ENCODE results near the gene CCT8L2. TPM values are rescaled to one million over a fixed set of nuclear protein-coding genes. Genes with fewer than 3 reads are reported as not detected.
"Not testable (repeated sequence)": the region's sequence is repeated elsewhere in the genome, so short reads cannot be mapped to it uniquely, and the experiment has no call there.

Gene CCT8L2
- total RNA-seq = not detected
- long read RNA-seq = 0 reads

GRCh38 chr22:16592710-16593109 is at the start of gene CCT8L2:
Gene CCT8L2 (minus strand): TSS chr22:16592810. CDS start chr22:16592550, 260 bp downstream.
- DNase-seq (ENCODE audit: missing footprints); intact Hi-C loops (cut with DNase I); ATAC-seq: not testable (repeated sequence)

- ATAC-seq; DNase-seq (ENCODE audit: missing footprints); intact Hi-C loops (cut with DNase I): not testable (repeated sequence)
Measured at GRCh38 chr22:16635442-16635841, 42.8 kb upstream of the CCT8L2 start.

- ATAC-seq; intact Hi-C loops (cut with DNase I); DNase-seq (ENCODE audit: missing footprints): not testable (repeated sequence)
Measured at GRCh38 chr22:16634092-16634491, 41.5 kb upstream of the CCT8L2 start.

GRCh38 chr22:16628476-16628875 is 35.9 kb upstream of the CCT8L2 start:
- ATAC-seq; DNase-seq (ENCODE audit: missing footprints); intact Hi-C loops (cut with DNase I): not testable (repeated sequence)

- intact Hi-C loops (cut with DNase I); DNase-seq (ENCODE audit: missing footprints); ATAC-seq: not testable (repeated sequence)
Measured at GRCh38 chr22:16625018-16625417, 32.4 kb upstream of the CCT8L2 start.

- DNase-seq (ENCODE audit: missing footprints); intact Hi-C loops (cut with DNase I); ATAC-seq: not testable (repeated sequence)
Measured at GRCh38 chr22:16623595-16623994, 31.0 kb upstream of the CCT8L2 start.

- ATAC-seq; DNase-seq (ENCODE audit: missing footprints); intact Hi-C loops (cut with DNase I): not testable (repeated sequence)
Measured at GRCh38 chr22:16617516-16617915, 24.9 kb upstream of the CCT8L2 start.

GRCh38 chr22:16616390-16616938 is 23.9 kb upstream of the CCT8L2 start:
- intact Hi-C loops (cut with DNase I); DNase-seq (ENCODE audit: missing footprints); ATAC-seq: not testable (repeated sequence)

- intact Hi-C loops (cut with DNase I); DNase-seq (ENCODE audit: missing footprints); ATAC-seq: not testable (repeated sequence)
Measured at GRCh38 chr22:16615606-16616245, 23.1 kb upstream of the CCT8L2 start.

- ATAC-seq = no peak
- intact Hi-C loops (cut with DNase I) = no loop called here
- no peak for DNase-seq (ENCODE audit: missing footprints)
Measured at GRCh38 chr22:16609548-16610261, 17.1 kb upstream of the CCT8L2 start.

- no peak for DNase-seq (ENCODE audit: missing footprints)
- ATAC-seq = no peak
- intact Hi-C loops (cut with DNase I) = no loop called here
Measured at GRCh38 chr22:16608931-16609330, 16.3 kb upstream of the CCT8L2 start.

- DNase-seq (ENCODE audit: missing footprints); ATAC-seq; intact Hi-C loops (cut with DNase I): not testable (repeated sequence)
Measured at GRCh38 chr22:16604257-16604998, 11.8 kb upstream of the CCT8L2 start.

- ATAC-seq; intact Hi-C loops (cut with DNase I); DNase-seq (ENCODE audit: missing footprints): not testable (repeated sequence)
Measured at GRCh38 chr22:16603770-16604242, 11.2 kb upstream of the CCT8L2 start.

GRCh38 chr22:16603448-16603768 is 10.8 kb upstream of the CCT8L2 start:
- no peak for ATAC-seq
- DNase-seq (ENCODE audit: missing footprints) = no peak
- intact Hi-C loops (cut with DNase I) = no loop called here

GRCh38 chr22:16602728-16603447 is 10.3 kb upstream of the CCT8L2 start:
- ATAC-seq = not testable (repeated sequence)

GRCh38 chr22:16602224-16602727 is 9.7 kb upstream of the CCT8L2 start:
- DNase-seq (ENCODE audit: missing footprints); intact Hi-C loops (cut with DNase I); ATAC-seq: not testable (repeated sequence)

More at GRCh38 chr22:16602728-16603447, 10.3 kb upstream of the CCT8L2 start:
- DNase-seq (ENCODE audit: missing footprints); intact Hi-C loops (cut with DNase I): not testable (repeated sequence)

GRCh38 chr22:16601437-16602223 is 9.0 kb upstream of the CCT8L2 start:
- intact Hi-C loops (cut with DNase I) = no loop called here
- DNase-seq (ENCODE audit: missing footprints) (no peak), ATAC-seq (peak; percentile 70)

Data from Right ventricle myocardium inferior (tissue), 1 donor.